ENCODE measurements around the gene PATL1.

Gene PATL1, protein sequence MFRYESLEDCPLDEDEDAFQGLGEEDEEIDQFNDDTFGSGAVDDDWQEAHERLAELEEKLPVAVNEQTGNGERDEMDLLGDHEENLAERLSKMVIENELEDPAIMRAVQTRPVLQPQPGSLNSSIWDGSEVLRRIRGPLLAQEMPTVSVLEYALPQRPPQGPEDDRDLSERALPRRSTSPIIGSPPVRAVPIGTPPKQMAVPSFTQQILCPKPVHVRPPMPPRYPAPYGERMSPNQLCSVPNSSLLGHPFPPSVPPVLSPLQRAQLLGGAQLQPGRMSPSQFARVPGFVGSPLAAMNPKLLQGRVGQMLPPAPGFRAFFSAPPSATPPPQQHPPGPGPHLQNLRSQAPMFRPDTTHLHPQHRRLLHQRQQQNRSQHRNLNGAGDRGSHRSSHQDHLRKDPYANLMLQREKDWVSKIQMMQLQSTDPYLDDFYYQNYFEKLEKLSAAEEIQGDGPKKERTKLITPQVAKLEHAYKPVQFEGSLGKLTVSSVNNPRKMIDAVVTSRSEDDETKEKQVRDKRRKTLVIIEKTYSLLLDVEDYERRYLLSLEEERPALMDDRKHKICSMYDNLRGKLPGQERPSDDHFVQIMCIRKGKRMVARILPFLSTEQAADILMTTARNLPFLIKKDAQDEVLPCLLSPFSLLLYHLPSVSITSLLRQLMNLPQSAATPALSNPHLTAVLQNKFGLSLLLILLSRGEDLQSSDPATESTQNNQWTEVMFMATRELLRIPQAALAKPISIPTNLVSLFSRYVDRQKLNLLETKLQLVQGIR

DNA sequence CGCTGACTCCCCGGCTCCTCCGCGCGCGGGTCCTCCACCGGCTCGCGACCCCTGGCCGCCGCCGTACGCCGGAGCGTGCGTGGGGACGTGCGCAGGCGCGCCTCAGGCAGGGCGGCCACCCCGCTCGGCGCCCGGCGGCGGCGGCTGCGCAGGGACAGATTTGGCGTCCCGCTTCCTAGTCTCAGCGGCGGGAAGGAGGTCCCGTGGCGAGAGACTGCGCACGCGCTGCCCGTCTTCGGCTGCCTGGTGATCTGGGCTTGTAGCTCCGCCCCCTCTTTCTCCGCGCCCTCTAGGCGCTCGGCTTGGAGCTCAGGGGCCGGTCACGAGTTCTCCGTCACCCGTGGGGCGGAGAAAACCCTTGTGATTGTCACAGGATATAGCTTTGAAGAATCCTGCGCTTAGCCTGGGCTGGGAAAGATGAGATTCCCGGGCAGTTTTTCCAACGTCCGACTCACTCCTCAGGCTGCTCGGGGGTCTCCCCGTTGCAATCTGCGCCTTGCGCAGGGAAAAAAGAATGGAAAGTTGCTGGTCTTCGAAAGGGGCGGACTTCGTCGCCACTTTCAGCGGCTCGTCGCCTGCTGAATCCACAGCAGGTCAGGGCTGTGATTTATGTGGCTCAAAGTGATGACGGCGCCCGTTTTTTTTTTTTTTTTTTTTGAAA is at the start of gene PATL1:
PATL1 (minus strand) TSS at position 88 of the 661 bp plus-strand sequence. CDS start 142 bp downstream, outside the sequence.
- Histone ChIP-seq H3K4me1 (peaks cover 0 to 26% (median 23%) of the 10 kb centered on the region in 4 donors), H3K4me3 (peak within 1 kb of the TSS; percentile 66 to 96), H3K36me3 (peaks cover 12 to 20% (median 12%) of the 10 kb centered on the region in 3 donors), H3K9me3 (no peaks in the 10 kb centered on the region), H3K27ac (peak within 1 kb of the TSS; percentile 85 to 97), H3K27me3 (no peaks in the 10 kb centered on the region)
- peak; percentile 99 to 100 for DNase-seq
- intact Hi-C loops (cut with DNase I; ENCODE audit: low total_unique reads), result loop anchor here (5.0 to 10.0 kb wide), 4 partner anchors 52 to 132 kb away; partner anchors contain the start of genes OSBP and STX3
- TF ChIP-seq, protein P1, sequence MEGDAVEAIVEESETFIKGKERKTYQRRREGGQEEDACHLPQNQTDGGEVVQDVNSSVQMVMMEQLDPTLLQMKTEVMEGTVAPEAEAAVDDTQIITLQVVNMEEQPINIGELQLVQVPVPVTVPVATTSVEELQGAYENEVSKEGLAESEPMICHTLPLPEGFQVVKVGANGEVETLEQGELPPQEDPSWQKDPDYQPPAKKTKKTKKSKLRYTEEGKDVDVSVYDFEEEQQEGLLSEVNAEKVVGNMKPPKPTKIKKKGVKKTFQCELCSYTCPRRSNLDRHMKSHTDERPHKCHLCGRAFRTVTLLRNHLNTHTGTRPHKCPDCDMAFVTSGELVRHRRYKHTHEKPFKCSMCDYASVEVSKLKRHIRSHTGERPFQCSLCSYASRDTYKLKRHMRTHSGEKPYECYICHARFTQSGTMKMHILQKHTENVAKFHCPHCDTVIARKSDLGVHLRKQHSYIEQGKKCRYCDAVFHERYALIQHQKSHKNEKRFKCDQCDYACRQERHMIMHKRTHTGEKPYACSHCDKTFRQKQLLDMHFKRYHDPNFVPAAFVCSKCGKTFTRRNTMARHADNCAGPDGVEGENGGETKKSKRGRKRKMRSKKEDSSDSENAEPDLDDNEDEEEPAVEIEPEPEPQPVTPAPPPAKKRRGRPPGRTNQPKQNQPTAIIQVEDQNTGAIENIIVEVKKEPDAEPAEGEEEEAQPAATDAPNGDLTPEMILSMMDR (IDR thresholded peaks at IDR 0.05), result no peak

GRCh38 chr11:59716051-59716450 is 47.2 kb upstream of the PATL1 start:
- TF ChIP-seq, protein P1 (IDR thresholded peaks at IDR 0.05), result no peak
- Histone ChIP-seq H3K4me3 (no peak overlapping the region), H3K27me3 (no peaks in the 10 kb centered on the region), H3K36me3 (no peaks in the 10 kb centered on the region), H3K4me1 (no peaks in the 10 kb centered on the region), H3K27ac (no peak overlapping the region), H3K9me3 (no peaks in the 10 kb centered on the region)
- intact Hi-C loops (cut with DNase I; ENCODE audit: low total_unique reads), result no loop called here
- DNase-seq, result no peak

- no peaks in the 10 kb centered on the region for H3K36me3 ChIP-seq
- no peak within 1 kb of the TSS for H3K27ac ChIP-seq
- H3K9me3 ChIP-seq, result no peaks in the 10 kb centered on the region
- intact Hi-C loops (cut with DNase I; ENCODE audit: low total_unique reads), result no loop called here
- no peaks in the 10 kb centered on the region for H3K4me1 ChIP-seq
- DNase-seq, result no peak
- no peaks in the 10 kb centered on the region for H3K27me3 ChIP-seq
- no peak within 1 kb of the TSS for H3K4me3 ChIP-seq
- TF ChIP-seq, protein P1 (IDR thresholded peaks at IDR 0.05), result no peak
Observed at GRCh38 chr11:59713745-59714144, 44.9 kb upstream of the PATL1 start, which contains the start of gene OR10V1. OR10V1 (minus strand) TSS chr11:59713845; CDS start chr11:59713845, 0 bp downstream.

GRCh38 chr11:59710136-59710847 is 41.5 kb upstream of the PATL1 start:
- Histone ChIP-seq H3K4me1 (no peaks in the 10 kb centered on the region), H3K27me3 (no peaks in the 10 kb centered on the region), H3K27ac (no peak overlapping the region), H3K4me3 (no peak overlapping the region), H3K9me3 (no peaks in the 10 kb centered on the region), H3K36me3 (no peaks in the 10 kb centered on the region)
- DNase-seq, result no peak
- intact Hi-C loops (cut with DNase I; ENCODE audit: low total_unique reads), result no loop called here
- TF ChIP-seq, protein P1 (IDR thresholded peaks at IDR 0.05), result no peak

GRCh38 chr11:59708537-59708936 is 39.7 kb upstream of the PATL1 start:
- no peaks in the 10 kb centered on the region for H3K36me3 ChIP-seq
- no peaks in the 10 kb centered on the region for H3K4me1 ChIP-seq
- intact Hi-C loops (cut with DNase I; ENCODE audit: low total_unique reads), result no loop called here
- H3K27me3 ChIP-seq, result no peaks in the 10 kb centered on the region
- no peak overlapping the region for H3K27ac ChIP-seq
- DNase-seq, result no peak
- H3K4me3 ChIP-seq, result no peak overlapping the region
- no peaks in the 10 kb centered on the region for H3K9me3 ChIP-seq
- TF ChIP-seq, protein P1 (IDR thresholded peaks at IDR 0.05), result no peak
